Urinary bladder (tissue), 4 donors: Measurements from ENCODE around the gene TTC7B. TPM values are rescaled to one million over a fixed set of nuclear protein-coding genes. Genes with fewer than 3 reads are reported as not detected.

ENCODE experiments used
- DNase-seq: peaks from one replicate; pipeline ENCODE4 v3.0.0-alpha.2; 2015; ENCODE audit errors: extremely low spot score
- H3K27ac ChIP-seq: one replicate; pipeline ENCODE4 v1.5.1; 2013; ENCODE audit warnings: low read depth, mild to moderate bottlenecking, moderate library complexity
- H3K36me3 ChIP-seq: one replicate; pipeline ENCODE4 v1.6.1; 2013; ENCODE audit warnings: mild to moderate bottlenecking, moderate library complexity; ENCODE audit not compliant: insufficient read depth
- H3K4me1 ChIP-seq: one replicate; pipeline ENCODE4 v1.6.1; 2013; ENCODE audit warnings: mild to moderate bottlenecking, moderate library complexity; ENCODE audit not compliant: insufficient read depth
- H3K4me3 ChIP-seq: one replicate; pipeline ENCODE4 v1.5.1; 2013; ENCODE audit warnings: low read depth, low read length
- WGBS: extraction: QIAGEN DNeasy Blood & Tissue Kit; methylation state at CpG from one replicate; pipeline ENCODE4 v1.1.7; 2013; 5-methylcytosine and 5-hydroxymethylcytosine counted together
- polyA plus RNA-seq: library from polyadenylated mRNA; stranded (reverse); fragments of 200-250 nt; gene quantifications from one replicate; pipeline ENCODE4 v1.2.3, GENCODE V29; 2013
- total RNA-seq: library from RNA; depleted of rRNA; stranded (reverse); fragments of >200 nt; gene quantifications from one replicate; pipeline ENCODE4 v1.2.3, GENCODE V29; 2014
- donor health status: healthy with polysubstance abuse.
- donor health status: healthy.

The TTC7B gene
- total and polyA plus RNA-seq, 2 donors = 20.0 to 48.9 TPM

DNA sequence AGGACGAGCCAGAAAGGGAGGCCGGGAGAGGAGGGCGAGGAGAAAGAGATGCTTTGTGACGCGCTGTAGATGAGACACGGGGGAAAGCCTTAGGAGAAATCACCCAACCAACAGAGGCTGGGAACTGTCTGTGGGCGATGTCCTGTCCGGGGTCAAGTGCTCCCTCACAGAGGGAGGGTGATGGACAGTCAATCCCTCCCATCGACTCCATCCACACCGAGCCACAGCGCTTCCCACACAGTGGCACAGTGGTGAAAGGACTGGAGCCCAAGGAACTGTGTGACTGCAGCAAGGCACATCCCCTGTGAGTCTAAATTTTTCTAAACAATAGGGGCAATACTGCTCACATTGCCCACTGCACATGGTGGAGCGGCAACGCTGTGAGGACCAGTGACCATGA, 89.1 kb downstream of the TTC7B start:
- Histone ChIP-seq H3K36me3 (no peaks in the 10 kb centered on the region), H3K27ac (no peak overlapping the region), H3K4me3 (no peak overlapping the region), H3K4me1 (no peaks in the 10 kb centered on the region)
- DNase-seq = no peak
- WGBS = 90% methylated on average over 13 of the region's 13 CpGs

DNA sequence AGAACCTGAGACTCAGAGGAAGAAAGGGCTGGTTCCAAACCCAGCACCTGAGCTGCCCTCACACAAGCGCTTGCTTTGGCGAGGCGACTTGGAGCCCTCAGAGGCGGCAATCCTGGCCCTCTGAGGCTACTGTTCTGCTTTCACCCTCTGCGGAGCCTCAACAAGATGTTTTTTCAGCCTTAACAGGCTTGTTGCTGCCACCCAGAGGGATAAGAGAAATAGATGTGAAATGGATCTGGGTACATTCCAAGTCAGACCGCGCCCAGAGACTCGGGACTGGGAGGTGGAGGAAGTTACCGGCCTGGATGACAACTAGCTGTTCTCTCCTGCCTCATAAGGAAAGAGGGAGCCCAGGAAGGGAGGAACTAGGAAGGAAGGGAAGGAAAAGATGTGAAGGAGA, 89.6 kb downstream of the TTC7B start:
- H3K4me3 ChIP-seq = no peak overlapping the region
- no peak for DNase-seq
- 44% methylated on average over 9 of the region's 9 CpGs for WGBS

DNA sequence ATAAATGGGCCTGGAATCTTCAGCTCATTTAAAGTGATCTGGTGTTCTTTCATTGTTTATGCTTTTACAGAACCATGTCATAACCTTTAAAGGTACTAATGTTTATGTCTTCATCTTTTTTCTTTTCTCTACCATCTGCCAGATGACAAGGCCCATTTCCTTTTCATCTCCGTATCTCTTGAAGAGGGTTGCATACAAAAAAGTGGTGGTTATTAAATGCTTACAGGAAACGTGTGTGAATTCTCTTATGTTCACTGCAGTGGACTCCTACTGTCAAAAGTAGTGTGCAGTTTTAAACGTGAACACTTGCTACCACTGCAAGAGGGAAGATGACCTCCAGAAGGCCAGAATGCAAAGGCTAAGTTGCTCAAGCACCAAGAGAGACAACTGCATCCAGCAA, 91.4 kb downstream of the TTC7B start:
- Histone ChIP-seq H3K4me3 (no peak overlapping the region), H3K27ac (no peak overlapping the region), H3K4me1 (peaks cover 1% of the 10 kb centered on the region), H3K36me3 (no peaks in the 10 kb centered on the region)
- WGBS = 78% methylated on average over 3 of the region's 3 CpGs
- no peak for DNase-seq

More for the DNA sequence above, 89.6 kb downstream of the TTC7B start:
- H3K36me3 ChIP-seq = no peaks in the 10 kb centered on the region
- peaks cover 1% of the 10 kb centered on the region for H3K4me1 ChIP-seq
- no peak overlapping the region for H3K27ac ChIP-seq

DNA sequence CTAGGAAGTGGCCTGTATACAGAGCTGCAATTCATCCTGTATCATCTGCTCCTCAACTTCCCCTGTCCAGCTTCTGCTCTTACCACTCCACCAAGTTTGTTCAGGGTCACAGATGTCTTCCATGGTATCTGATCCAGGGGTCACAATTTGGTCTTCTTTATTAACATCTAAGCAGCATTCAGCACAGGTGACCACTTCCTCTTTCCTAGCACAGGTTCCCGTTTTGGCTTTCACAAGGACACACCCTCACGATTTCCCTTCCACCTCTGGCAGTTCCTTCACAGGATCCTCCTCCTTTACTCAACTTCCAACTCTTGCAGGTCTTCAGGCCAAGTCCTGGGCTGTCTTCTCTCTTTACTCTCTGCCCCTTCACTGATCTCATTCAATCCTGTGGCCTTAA, 93.6 kb downstream of the TTC7B start:
- WGBS = 87% methylated on average over 2 of the region's 2 CpGs
- Histone ChIP-seq H3K27ac (no peak overlapping the region), H3K4me1 (peaks cover 1% of the 10 kb centered on the region), H3K36me3 (no peaks in the 10 kb centered on the region), H3K4me3 (no peak overlapping the region)
- no peak for DNase-seq

DNA sequence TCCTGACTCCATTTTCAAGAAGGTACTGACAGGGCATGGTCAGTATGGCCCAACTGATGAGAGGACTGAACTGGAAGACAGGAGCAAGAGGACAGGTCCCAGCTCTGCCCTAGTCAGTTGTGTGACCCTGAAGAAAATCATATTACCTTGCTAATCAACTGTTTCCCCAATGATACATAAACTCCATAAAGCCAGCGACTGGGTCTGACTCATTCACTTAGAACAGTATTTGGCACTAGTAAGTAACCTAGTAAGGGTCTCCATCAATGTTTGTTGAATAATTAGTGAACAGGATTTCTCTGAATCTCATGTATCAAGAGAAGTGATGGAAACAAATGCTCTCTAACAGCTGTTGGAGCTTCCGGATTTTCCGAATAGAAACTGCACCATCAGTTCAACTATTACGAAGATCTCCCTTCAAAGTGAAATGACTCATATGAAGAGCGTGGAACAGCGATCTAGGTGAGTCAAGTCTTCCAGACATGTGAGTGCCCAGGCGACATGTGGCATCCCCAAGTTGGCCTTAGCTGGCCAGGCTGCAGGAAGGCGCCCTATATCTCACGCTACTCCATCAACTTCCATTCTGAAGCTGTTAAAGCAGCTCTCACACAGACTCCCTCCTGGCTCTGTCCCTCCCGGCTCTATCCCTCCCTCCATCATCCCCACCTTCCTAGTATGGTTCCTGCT, 94.5 kb downstream of the TTC7B start:
- DNase-seq = no peak
- Histone ChIP-seq H3K36me3 (no peaks in the 10 kb centered on the region), H3K4me3 (no peak overlapping the region), H3K27ac (no peak overlapping the region), H3K4me1 (peaks cover 1% of the 10 kb centered on the region)
- 91% methylated on average over 10 of the region's 10 CpGs for WGBS

DNA sequence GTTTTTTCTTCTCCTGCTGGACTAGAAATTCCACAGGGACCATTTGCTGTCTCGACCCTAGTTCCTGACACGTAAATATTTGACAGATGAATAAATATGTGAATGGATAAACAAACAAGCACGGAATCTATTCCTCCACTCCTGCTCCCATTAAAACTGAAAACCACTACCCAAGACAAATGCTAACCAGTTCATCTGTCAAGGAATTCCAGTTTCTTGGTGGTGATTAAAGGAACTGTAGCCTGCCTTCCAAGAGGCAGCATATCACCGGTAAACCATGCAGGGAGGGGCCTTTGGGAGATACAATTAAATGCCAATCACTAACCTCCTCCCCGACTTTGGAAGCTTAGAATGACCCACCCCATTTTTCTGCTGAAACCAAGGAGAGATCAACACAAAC, 95.4 kb downstream of the TTC7B start:
- no peak overlapping the region for H3K27ac ChIP-seq
- no peak for DNase-seq
- peaks cover 1% of the 10 kb centered on the region for H3K4me1 ChIP-seq
- WGBS = 48% methylated on average over 5 of the region's 5 CpGs
- H3K4me3 ChIP-seq = no peak overlapping the region
- no peaks in the 10 kb centered on the region for H3K36me3 ChIP-seq

DNA sequence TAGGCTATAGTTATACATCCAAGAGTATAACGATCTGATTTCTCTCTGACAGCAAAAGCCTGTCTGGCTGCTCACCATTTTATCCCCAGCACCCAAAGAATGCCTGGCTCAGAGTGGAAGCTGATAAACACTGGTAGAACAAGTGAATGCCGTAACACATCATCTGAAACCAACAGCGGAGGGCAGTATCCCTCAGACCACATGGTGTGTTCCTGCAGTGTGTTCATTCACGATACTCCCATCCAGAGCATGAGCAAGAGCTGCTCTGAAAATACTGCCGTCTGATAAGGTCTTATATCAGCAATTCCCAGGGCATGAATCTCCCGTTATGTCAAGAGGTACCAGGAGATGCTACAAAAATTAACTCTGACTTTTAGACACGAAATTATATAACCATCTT, 95.9 kb downstream of the TTC7B start:
- peaks cover 1% of the 10 kb centered on the region for H3K4me1 ChIP-seq
- H3K4me3 ChIP-seq = no peak overlapping the region
- H3K36me3 ChIP-seq = no peaks in the 10 kb centered on the region
- DNase-seq = no peak
- WGBS = 58% methylated on average over 7 of the region's 7 CpGs
- no peak overlapping the region for H3K27ac ChIP-seq

DNA sequence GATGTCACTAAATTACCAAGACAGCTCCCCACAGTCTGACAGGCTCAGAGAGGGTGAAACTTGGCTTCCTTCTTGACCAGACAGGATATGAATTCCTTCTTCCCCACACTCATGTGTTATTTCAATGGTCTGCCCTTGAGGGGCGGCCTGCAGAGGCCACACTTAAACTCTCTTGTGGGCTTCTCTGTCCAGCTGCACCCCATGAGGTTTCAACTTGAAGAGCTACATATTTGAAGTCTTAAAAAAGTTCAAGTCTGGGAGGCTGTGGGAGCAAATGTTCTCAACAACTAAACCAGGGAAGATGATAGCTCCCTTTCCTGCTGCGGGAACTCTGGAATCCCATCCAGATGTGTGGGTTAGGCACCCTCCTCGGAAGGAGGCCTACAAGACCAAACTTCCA, 98.3 kb downstream of the TTC7B start:
- Histone ChIP-seq H3K4me3 (no peak overlapping the region), H3K27ac (no peak overlapping the region), H3K4me1 (peaks cover 1% of the 10 kb centered on the region), H3K36me3 (no peaks in the 10 kb centered on the region)
- no peak for DNase-seq
- WGBS = 78% methylated on average over 3 of the region's 3 CpGs

DNA sequence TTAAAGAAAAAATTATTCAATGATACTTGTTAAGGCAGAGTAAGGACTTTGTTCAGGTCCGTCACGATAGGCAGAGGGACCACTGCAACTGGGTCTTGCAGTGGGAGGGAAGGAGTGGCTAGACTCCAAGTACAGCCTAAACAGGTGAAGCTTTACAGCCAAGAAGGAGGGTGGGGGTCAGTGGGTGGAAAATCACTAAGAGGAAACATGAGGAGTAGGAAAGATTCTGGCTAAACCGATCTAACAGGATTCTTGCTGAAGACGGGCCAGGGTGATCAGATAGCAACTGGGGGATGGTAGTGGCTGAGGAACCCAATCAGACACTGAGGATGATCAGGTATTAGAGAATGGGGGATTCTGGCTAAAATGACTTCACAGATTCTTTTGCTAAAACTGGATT, 100.2 kb downstream of the TTC7B start:
- Histone ChIP-seq H3K4me3 (no peak overlapping the region), H3K27ac (no peak overlapping the region), H3K36me3 (no peaks in the 10 kb centered on the region), H3K4me1 (no peaks in the 10 kb centered on the region)
- WGBS = 86% methylated on average over 4 of the region's 4 CpGs
- DNase-seq = no peak

DNA sequence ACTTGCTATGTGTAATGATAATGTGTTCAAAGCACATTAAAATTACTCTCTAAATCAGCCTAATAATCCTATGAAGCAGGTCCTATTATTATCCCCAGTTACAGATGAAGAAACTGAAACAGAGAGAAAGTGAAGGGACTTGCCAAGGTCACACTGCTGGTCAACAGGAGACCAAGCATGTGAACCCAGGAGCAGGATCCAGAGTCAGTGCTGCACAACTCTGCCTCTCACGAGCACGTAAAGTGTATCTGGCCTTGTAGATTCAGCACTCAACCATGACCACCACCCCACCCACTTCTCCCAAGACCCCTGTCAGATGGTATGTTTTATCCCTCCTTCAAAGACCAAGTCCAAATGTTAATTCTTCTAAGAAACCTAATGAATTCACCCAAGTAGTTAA, 100.7 kb downstream of the TTC7B start:
- Histone ChIP-seq H3K4me3 (no peak overlapping the region), H3K36me3 (no peaks in the 10 kb centered on the region), H3K4me1 (no peaks in the 10 kb centered on the region), H3K27ac (no peak overlapping the region)
- 91% methylated on average over 2 of the region's 2 CpGs for WGBS
- DNase-seq = no peak

DNA sequence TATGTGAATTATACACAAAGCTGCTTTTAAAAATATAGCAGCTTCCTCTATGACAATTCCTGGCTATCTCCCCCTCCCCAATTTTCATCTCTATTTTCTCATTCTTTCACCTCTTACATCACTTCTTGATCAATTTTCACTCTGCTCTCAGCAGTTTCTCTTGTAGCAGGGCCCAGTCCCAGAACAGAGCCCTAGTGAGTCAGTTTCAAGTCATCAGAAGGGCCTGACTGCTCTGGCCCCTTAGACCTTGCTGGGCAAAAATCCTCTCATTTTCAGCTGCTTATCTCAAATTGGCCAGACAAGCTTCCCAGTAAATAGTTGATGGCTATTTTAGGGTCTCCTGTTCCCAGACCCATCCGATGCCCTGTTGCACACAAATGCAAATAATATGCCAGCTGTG, 101.4 kb downstream of the TTC7B start:
- Histone ChIP-seq H3K27ac (no peak overlapping the region), H3K36me3 (no peaks in the 10 kb centered on the region), H3K4me1 (no peaks in the 10 kb centered on the region), H3K4me3 (no peak overlapping the region)
- DNase-seq = no peak
- 93% methylated on average over 1 of the region's 1 CpG for WGBS

DNA sequence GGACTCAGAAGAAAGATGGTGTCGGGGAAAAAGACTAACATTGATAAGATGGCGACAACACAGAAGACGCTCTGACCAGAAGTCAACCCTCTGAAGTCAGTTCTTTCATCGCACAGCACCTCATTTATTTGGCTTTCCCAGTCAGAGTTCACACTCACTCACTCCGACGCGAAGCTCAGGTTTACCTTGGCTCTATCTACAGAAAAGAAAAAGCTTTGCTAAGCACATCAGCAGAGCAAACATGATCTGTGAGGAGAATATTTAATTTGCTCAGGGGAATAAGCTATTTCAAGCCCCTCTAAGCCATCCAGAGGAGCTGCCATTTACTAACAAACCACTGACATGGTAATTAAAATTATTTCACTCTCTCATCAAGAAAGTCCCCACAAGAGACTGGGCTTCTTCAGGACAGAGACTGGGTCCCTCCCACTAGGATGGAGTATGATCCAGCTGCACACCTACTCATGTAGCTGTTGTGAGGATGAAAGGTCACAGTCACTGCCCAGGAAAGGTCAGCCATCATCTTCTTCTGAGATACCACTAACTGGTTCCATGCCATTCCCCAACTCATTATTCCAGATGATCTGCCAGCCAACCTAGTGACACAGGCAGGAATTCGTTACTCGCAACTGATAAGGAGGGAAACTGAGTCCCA, 111.4 kb downstream of the TTC7B start:
- DNase-seq = no peak
- WGBS = 94% methylated on average over 9 of the region's 9 CpGs
- H3K36me3 ChIP-seq = no peaks in the 10 kb centered on the region
- no peak overlapping the region for H3K27ac ChIP-seq
- no peaks in the 10 kb centered on the region for H3K4me1 ChIP-seq
- no peak overlapping the region for H3K4me3 ChIP-seq

DNA sequence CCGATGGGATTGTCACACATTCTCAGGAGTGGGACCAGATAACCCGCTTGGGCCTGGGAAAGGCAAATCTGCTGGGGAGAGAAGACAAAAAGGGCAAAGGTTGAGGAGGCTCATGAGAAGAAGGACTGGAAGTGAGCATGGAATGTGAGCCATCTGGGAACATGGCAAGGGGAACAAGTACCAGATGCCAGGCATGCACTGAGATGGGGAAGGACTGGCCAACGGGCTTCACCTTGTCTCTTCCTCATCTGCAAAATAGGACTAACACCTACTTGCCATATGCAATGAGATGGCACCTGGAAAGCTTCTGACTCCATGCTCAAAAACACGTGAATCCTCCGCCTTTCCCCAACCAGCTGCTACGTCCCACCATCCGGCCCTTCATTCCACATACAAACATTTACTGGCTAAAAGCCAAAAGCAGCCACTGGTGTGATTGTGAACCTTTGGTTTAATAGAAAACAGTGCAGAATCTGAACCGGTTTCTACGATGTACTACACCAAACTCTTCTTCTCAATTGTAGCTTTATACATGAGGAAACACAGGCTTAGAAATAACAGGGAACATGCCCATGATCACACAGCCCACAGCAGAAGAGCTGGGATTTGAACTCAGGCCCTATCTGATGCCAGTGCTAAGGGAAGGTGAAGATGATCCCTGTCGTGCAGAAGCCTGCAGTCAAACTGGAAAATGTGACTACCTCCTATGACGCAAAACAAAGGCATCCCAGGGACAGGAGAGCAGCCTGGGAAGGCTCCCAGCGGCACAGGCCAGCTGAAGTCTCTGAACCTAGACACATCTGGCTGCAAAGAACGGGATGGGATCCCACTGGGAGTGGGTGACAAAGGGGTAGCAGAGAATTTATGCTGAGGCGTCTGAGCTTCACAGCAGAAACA, 112.1 kb downstream of the TTC7B start:
- Histone ChIP-seq H3K27ac (no peak overlapping the region), H3K4me3 (no peak overlapping the region), H3K36me3 (no peaks in the 10 kb centered on the region), H3K4me1 (no peaks in the 10 kb centered on the region)
- 80% methylated on average over 14 of the region's 14 CpGs for WGBS
- DNase-seq = no peak
